Hematopoietic multipotent progenitor cell treated with erythropoietin and hydrocortisone succinate and interleukin-3 and kit ligand, for 8 days (in vitro differentiated cells): Measurements from ENCODE around the gene ATP6V1F.

ENCODE experiments used
- DNase-seq: peaks from one replicate; pipeline ENCODE4 v3.0.0-alpha.2; 2015

ATP6V1F gene

DNA sequence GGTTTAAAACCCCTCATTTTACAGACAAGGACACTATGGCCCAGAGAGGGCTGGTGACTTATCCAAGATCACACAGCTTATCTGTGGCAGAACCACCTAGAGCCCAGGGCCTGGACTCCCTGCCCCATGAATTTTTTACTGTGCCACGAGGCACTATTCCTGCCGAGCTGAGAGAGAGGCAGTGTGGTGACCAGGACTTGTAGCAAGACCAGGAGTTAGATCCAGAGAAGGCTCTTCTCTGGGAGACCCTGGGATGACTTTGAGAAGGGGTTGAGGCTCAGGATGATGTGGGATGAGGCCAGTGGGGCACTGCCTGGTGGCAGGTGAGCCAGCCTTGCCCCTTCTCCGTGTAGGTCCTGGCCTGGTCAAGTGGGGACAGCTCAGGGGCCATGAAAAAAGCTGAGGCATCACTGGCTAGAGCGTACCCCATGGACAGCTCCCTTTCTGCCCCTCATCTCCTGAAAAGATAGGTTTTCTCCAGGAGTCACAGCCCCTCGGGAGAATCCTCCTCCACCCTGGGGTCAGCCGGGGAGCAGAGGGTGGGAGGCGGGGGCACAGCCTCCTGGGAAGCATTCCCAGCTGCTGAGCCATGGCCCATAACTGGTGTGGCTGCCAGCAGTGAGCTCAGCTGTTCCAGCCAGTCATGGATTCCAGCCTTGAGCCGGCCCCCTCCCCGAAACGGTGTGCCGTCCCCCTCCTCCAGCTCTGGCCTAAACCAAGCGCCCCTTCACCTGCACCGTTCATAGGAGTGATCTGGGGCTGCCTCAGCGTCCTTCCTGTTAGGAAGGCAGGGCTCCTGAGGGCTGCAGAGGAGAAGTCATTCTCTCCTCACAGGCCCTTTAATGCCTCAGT, 26.6 kb upstream of the ATP6V1F start:
- no peak for DNase-seq

- no peak for DNase-seq
These were observed 25.8 kb upstream of the ATP6V1F start for GRCh38 chr7:128836729-128837348.

DNA sequence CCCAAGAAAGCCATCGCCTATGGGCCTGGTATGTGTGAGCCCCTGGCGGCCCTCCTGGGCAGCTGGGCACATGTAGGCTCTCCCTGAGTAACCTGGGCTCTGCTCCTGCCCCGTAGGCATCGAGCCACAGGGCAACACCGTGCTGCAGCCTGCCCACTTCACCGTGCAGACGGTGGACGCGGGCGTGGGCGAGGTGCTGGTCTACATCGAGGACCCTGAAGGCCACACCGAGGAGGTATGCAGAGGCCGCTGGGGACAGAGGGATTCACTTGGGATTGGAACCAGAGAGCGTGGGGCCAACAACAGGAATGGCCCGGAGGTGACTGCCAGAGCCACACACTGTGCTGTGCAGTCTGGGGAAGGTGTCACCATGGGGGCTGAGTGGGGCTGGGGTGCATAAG, 25.1 kb upstream of the ATP6V1F start:
- no peak for DNase-seq

GRCh38 chr7:128838109-128838779, 24.4 kb upstream of the ATP6V1F start:
- no peak for DNase-seq

DNA sequence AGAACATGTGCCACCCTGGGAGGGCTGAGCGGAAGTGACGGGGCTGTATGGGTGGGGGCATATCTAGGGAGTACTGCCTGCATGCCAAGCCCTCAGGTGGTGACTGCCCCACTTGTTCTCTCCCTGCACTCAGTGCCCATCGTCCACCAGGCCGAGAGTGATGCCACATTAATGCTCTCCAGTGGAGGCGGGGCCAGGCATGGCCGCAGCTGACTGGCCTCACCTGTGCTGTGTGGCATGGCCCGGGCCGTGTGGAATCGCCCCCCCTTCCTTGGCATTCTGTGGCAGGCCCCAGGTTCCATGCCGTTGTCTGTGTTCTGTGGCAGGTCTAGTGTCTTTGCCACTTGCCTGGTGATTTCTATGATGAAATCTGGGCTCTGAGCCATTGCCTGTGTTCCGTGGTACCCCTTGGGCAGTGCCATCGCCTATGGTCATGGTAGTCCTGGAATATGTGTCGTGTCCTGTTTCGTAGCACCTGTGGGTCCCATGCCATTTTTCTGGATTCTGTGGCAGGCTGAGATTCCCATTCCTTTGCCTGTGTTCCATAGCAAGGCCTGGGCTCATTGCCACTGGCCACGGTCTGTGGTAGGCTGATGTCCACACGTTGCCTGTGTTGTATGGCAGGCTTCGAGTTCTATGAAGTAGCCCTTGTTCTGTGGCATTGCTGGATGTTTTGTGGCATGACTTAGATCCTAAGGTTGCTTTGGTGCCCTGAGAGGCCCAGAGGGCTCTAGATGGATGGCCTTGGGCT, 23.5 kb upstream of the ATP6V1F start:
- no peak for DNase-seq

GRCh38 chr7:128839751-128840177, 22.9 kb upstream of the ATP6V1F start:
- DNase-seq, result no peak

DNA sequence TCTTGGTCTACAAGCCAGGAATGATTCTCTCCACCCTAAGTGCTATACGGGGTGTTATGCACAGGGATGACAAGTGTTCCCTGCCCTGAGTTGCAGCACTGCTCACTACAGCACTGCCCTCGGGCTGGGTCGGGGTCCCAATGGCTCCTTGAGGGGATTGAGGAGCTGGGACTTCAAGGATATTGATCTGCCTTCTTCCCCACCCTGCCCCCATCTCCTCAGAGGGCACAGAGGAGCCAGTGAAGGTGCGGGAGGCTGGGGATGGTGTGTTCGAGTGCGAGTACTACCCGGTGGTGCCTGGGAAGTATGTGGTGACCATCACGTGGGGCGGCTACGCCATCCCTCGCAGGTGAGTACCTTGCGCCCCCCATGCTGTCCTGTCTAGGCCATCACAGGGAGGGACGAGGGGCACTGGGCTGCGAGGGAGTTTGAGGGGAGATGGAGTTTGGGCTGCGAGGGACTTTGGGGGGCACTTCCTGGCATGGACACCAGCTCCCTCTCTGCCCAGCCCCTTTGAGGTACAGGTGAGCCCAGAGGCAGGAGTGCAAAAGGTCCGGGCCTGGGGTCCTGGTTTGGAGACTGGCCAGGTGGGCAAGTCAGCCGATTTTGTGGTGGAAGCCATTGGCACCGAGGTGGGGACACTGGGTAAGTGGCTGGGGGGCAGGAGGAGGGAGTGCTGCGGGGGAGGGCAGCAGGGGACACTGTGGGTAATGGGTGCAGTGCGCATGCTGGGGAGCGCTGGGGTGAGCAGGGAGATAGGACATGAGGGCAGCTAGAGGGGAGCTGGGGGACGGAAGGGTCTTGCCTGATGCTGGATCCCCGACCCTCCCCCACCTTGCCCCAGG, 22.1 kb upstream of the ATP6V1F start:
- DNase-seq, result no peak

- DNase-seq, result no peak
These were observed 21.4 kb upstream of the ATP6V1F start for GRCh38 chr7:128841171-128841690.

DNA sequence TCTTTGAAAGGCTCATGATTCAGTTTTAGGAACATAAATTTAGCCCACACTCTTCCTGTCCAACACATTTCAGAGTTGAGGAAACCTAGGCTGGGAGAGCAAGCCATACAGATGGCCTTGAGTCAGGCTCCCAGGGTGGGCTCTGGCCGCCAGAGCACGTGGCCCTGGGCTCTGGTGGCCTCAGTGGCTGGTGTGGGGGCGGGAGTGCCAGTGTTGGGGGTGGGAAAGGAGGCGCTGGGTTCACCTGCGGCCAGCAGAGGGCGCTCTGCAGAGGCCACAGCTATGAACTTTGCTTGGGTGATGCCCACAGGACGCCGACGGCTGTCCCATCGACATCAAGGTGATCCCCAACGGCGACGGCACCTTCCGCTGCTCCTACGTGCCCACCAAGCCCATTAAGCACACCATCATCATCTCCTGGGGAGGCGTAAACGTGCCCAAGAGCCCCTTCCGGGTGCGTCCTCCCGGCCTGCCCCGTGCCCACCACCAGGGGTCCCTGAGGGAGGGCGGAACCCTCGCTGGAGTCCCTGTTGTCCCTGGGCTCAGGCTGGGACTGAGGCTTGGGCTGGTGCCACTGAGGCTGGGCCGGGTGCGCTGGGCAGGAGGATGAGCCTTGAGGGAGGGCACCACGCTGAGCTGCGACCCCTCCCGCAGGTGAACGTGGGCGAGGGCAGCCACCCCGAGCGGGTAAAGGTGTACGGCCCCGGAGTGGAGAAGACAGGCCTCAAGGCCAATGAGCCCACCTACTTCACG, 20.6 kb upstream of the ATP6V1F start:
- peak; percentile 64 for DNase-seq

- no peak for DNase-seq
These were observed 19.7 kb upstream of the ATP6V1F start for GRCh38 chr7:128842674-128843641.

- no peak for DNase-seq
These were observed 18.6 kb upstream of the ATP6V1F start for GRCh38 chr7:128843938-128844621.

GRCh38 chr7:128844777-128845311, 17.8 kb upstream of the ATP6V1F start:
- no peak for DNase-seq

DNA sequence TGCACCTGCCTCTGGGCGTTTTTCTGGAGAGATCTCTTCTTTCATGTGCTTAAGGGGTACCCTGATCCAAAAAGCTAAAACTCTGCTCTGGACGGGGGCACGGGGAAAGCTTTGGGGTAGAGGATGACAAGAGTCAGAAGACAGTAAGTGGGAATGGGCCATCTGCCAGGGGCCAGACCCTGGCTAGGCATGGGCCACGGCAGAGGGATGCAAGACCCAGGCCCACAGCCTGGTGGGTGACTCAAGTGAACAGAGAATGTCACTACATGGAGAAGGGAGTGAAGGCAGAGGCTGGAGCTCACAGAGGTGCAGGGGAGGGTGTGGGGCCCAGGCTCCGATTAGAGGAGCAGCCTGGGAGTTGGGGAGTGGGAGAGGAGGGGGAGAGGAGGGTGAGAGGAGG, 17.2 kb upstream of the ATP6V1F start:
- no peak for DNase-seq

DNA sequence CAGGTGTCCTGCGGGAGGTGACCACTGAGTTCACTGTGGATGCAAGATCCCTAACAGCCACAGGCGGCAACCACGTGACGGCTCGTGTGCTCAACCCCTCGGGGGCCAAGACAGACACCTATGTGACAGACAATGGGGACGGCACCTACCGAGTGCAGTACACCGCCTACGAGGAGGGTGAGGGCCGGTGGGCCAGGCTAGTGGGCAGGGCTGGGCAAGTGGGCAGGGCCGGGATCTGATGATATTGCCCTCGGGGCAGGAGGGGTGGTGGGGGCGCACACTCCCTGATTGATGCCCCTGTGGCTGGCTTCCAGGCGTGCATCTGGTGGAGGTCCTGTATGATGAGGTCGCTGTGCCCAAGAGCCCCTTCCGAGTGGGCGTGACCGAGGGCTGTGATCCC, 16.7 kb upstream of the ATP6V1F start:
- no peak for DNase-seq

- DNase-seq, result no peak
These were observed 15.7 kb upstream of the ATP6V1F start for GRCh38 chr7:128846781-128847444.

DNA sequence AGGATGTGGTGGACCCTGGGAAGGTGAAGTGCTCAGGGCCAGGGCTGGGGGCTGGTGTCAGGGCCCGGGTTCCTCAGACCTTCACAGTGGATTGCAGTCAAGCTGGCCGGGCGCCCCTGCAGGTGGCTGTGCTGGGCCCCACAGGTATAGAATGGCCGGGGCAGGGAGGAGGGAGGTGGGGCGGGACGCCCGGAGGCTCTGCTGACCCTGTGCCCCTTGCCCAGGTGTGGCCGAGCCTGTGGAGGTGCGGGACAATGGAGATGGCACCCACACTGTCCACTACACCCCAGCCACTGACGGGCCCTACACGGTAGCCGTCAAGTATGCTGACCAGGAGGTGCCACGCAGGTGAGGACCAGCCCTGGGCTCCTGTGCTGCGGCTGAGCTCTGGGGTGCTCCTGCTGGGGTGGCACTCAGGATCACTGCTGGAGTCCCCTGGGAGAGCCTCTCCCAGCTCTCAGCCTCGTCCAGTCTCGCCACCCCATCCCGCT, 14.9 kb upstream of the ATP6V1F start:
- no peak for DNase-seq

- no peak for DNase-seq
These were observed 14.1 kb upstream of the ATP6V1F start for GRCh38 chr7:128848289-128849155.
